Measurements from ENCODE around the gene LRRD1. TPM values are rescaled to one million over a fixed set of nuclear protein-coding genes. Genes with fewer than 3 reads are reported as not detected.
"Not testable (repeated sequence)": the region's sequence is repeated elsewhere in the genome, so short reads cannot be mapped to it uniquely, and the experiment has no call there.

Gene LRRD1
- not detected for total RNA-seq

GRCh38 chr7:92178928-92179924, at the start of gene LRRD1:
Gene LRRD1 (minus strand): TSS chr7:92179142. CDS start chr7:92165202, 13,940 bp downstream.
- DNase-seq (ENCODE audit: low spot score in 2 of 2) (peak; percentile 92 to 99), ATAC-seq (peak; percentile 100)
- no peaks in the 10 kb centered on the region for H3K36me3 Mint-ChIP-seq
- peak within 1 kb of the TSS in 1 of 2 donors; percentile 40 for H3K27ac Mint-ChIP-seq
- H3K9me3 Mint-ChIP-seq = no peaks in the 10 kb centered on the region

DNA sequence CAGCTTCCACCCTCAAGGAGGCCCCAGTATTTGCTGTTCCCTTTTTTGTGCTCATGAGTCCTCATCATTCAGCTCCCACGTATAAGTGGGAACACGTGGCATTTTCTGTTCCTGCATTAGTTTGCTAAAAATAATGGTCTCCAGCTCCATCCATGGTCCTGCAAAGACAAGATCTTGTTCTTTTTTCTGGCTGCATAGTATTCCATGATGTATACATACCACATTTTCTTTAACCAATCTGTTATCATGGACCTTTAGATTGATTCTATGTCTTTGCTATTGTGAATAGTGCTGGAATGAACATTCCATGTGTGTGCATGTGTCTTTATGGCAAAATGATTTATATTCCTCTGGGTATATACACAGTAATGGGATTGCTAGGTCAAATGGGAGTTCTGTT, 49.8 kb upstream of the LRRD1 start:
- Mint-ChIP-seq H3K9me3 (no peaks in the 10 kb centered on the region), H3K27ac (peak overlapping the region in 1 of 2 donors; percentile 47), H3K36me3 (peaks cover 32 to 42% of the 10 kb centered on the region in 2 donors)
- ATAC-seq (no peak), DNase-seq (ENCODE audit: low spot score in 2 of 2) (no peak)

- H3K36me3 Mint-ChIP-seq = peaks cover 31 to 42% of the 10 kb centered on the region in 2 donors
- no peak for DNase-seq (ENCODE audit: low spot score in 2 of 2)
- H3K9me3 Mint-ChIP-seq = no peaks in the 10 kb centered on the region
- peak; percentile 34 to 58 for ATAC-seq
- H3K27ac Mint-ChIP-seq = peak overlapping the region; percentile 31 to 47
Observed at GRCh38 chr7:92228100-92228499, 49.2 kb upstream of the LRRD1 start.

DNA sequence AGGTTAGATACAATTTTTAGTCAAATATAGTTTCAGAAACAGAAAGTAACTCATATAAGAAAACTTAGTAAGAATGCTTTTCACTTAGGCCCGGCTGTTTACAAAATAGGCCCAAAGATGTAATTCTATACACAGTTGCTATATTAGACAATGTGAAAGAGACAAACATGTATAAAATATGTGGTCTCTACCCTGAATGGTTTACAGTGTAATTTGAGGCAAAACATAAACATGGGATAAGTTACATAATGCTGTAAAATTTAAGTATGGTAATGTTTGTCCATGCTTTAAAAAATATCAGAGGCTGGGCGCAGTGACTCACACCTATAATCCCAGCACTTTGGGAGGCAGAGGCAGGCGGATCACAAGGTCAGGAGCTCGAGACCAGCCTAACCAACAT, 48.0 kb upstream of the LRRD1 start:
- DNase-seq (ENCODE audit: low spot score in 2 of 2) (no peak), ATAC-seq (no peak)
- peaks cover 31 to 42% of the 10 kb centered on the region in 2 donors for H3K36me3 Mint-ChIP-seq
- H3K9me3 Mint-ChIP-seq = no peaks in the 10 kb centered on the region
- peak overlapping the region in 1 of 2 donors; percentile 40 for H3K27ac Mint-ChIP-seq

- H3K36me3 Mint-ChIP-seq = peaks cover 19 to 24% of the 10 kb centered on the region in 2 donors
- ATAC-seq = no peak
- H3K27ac Mint-ChIP-seq = no peak overlapping the region
- DNase-seq (ENCODE audit: low spot score in 2 of 2) = no peak
- H3K9me3 Mint-ChIP-seq = no peaks in the 10 kb centered on the region
Observed at GRCh38 chr7:92221766-92222165, 42.8 kb upstream of the LRRD1 start.

DNA sequence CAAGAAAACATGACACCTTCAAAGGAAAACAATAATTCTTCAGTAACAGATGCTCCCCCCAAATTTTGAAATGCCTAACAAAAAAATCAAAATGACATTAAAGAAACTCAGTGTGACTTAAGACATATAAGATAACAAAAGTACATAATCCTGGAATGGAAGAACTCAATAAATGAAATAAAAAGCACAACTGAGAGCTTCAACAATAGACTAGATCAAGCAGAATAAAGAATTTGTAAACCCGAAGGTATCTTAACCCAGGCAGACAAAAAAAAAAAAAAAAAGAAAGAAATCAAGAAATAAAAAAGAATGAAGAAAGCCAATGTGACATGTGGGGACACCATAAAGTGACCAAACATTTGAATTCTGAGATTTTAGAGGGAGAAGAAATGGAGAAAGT, 27.7 kb upstream of the LRRD1 start:
- Mint-ChIP-seq H3K9me3 (peaks cover 17 to 20% of the 10 kb centered on the region in 2 donors), H3K27ac (no peak overlapping the region), H3K36me3 (peaks cover 47 to 51% of the 10 kb centered on the region in 2 donors)
- ATAC-seq (no peak), DNase-seq (ENCODE audit: low spot score in 2 of 2) (no peak)

DNA sequence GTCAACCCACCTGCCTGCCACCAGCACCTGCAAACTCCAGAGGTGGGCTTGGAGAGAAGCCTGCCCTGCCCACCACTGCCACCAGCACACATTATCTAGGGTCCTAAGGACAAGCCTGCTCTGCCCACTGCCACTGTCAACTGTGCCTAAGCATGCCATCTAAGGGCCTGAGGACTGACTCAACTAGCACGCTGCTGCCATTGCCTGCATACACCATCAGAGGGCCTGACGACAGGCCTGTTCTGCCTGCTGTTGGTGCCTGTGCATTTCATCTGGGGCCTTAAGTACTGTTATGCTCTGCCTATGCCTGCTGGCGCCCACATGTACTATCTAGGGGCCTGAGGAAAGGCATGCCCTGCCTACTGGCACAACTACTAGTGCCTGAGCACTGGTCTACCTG, 27.0 kb upstream of the LRRD1 start:
- ATAC-seq = no peak
- Mint-ChIP-seq H3K27ac (no peak overlapping the region), H3K9me3 (peaks cover 17 to 20% of the 10 kb centered on the region in 2 donors), H3K36me3 (peaks cover 42 to 45% of the 10 kb centered on the region in 2 donors)
- no peak for DNase-seq (ENCODE audit: low spot score in 2 of 2)

GRCh38 chr7:92200791-92201190, 21.8 kb upstream of the LRRD1 start:
- no peak for ATAC-seq

GRCh38 chr7:92192326-92192725, 13.4 kb upstream of the LRRD1 start:
- no peak overlapping the region for H3K27ac Mint-ChIP-seq
- ATAC-seq = no peak
- peaks cover 49 to 64% of the 10 kb centered on the region in 2 donors for H3K36me3 Mint-ChIP-seq
- DNase-seq (ENCODE audit: low spot score in 2 of 2) = no peak
- peaks cover 28 to 38% of the 10 kb centered on the region in 2 donors for H3K9me3 Mint-ChIP-seq

More at GRCh38 chr7:92200791-92201190, 21.8 kb upstream of the LRRD1 start:
- no peak for DNase-seq (ENCODE audit: low spot score in 2 of 2)
- no peak overlapping the region for H3K27ac Mint-ChIP-seq
- no peaks in the 10 kb centered on the region for H3K9me3 Mint-ChIP-seq
- peaks cover 8 to 20% of the 10 kb centered on the region in 2 donors for H3K36me3 Mint-ChIP-seq

GRCh38 chr7:92189246-92189645, 10.3 kb upstream of the LRRD1 start:
- H3K9me3 Mint-ChIP-seq = peaks cover 29 to 33% of the 10 kb centered on the region in 2 donors

GRCh38 chr7:92184294-92184693, 5.4 kb upstream of the LRRD1 start:
- not testable (repeated sequence) for H3K27ac Mint-ChIP-seq; DNase-seq (ENCODE audit: low spot score in 2 of 2); ATAC-seq
- peaks cover 8 to 12% of the 10 kb centered on the region in 2 donors for H3K9me3 Mint-ChIP-seq
- H3K36me3 Mint-ChIP-seq = peaks cover 15% of the 10 kb centered on the region in 2 donors

More at GRCh38 chr7:92189246-92189645, 10.3 kb upstream of the LRRD1 start:
- ATAC-seq; H3K27ac Mint-ChIP-seq; DNase-seq (ENCODE audit: low spot score in 2 of 2): not testable (repeated sequence)
- peaks cover 41 to 47% of the 10 kb centered on the region in 2 donors for H3K36me3 Mint-ChIP-seq

GRCh38 chr7:92177362-92177761, 1.6 kb downstream of the LRRD1 start:
- Mint-ChIP-seq H3K27ac (no peak overlapping the region), H3K9me3 (no peaks in the 10 kb centered on the region), H3K36me3 (no peaks in the 10 kb centered on the region)
- no peak for ATAC-seq
- no peak for DNase-seq (ENCODE audit: low spot score in 2 of 2)

DNA sequence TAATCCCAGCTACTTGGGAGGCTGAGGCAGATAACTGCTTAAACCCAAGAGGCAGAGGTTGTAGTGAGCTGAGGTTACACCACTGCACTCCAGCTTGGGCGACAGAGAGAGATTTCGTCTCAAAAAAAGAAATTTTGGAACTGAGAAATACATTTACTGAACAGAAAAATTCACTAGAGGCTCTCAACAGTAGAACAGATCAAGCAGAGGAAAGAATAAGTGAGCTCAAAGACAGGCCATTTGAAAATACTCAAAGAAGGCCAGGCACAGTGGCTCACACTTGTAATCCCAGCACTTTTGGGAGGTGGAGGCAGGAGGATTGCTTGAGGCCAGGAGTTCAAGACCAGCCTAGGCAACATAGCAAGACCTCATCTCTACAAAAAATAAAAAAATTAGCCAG, 9.4 kb downstream of the LRRD1 start:
- not testable (repeated sequence) for DNase-seq (ENCODE audit: low spot score in 2 of 2); H3K36me3 Mint-ChIP-seq; ATAC-seq; H3K9me3 Mint-ChIP-seq; H3K27ac Mint-ChIP-seq

GRCh38 chr7:92161271-92161670, 17.7 kb downstream of the LRRD1 start:
- Mint-ChIP-seq H3K9me3 (no peaks in the 10 kb centered on the region), H3K36me3 (no peaks in the 10 kb centered on the region), H3K27ac (no peak overlapping the region)
- ATAC-seq (no peak), DNase-seq (ENCODE audit: low spot score in 2 of 2) (no peak)

GRCh38 chr7:92158660-92159575, 20.0 kb downstream of the LRRD1 start:
- DNase-seq (ENCODE audit: low spot score in 2 of 2) (no peak), ATAC-seq (no peak)
- no peaks in the 10 kb centered on the region for H3K36me3 Mint-ChIP-seq
- H3K27ac Mint-ChIP-seq = no peak overlapping the region
- no peaks in the 10 kb centered on the region for H3K9me3 Mint-ChIP-seq

- ATAC-seq (no peak), DNase-seq (ENCODE audit: low spot score in 2 of 2) (no peak)
- Mint-ChIP-seq H3K27ac (no peak overlapping the region), H3K36me3 (no peaks in the 10 kb centered on the region), H3K9me3 (no peaks in the 10 kb centered on the region)
Observed at GRCh38 chr7:92156990-92157389, 22.0 kb downstream of the LRRD1 start.

Data from activated naive CD4-positive, alpha-beta T cell treated with anti-CD3 and anti-CD28 coated beads, Interleukin-2, amount 50 U/mL, for 72 hours (primary cell).